HepG2 (cell line): ENCODE results near the gene MBLAC1. TPM values are rescaled to one million over a fixed set of nuclear protein-coding genes. Genes with fewer than 3 reads are reported as not detected.
A peak's percentile ranks its signal among the peaks of the same experiment; 100 is the strongest.

ENCODE experiments used
- DNMT3B ChIP-seq: conservative IDR thresholded peaks from 2 replicates; pipeline ENCODE4 v1.6.1; 2016; ENCODE audit warnings: missing biosample characterization, control low read depth
- HMGA1 ChIP-seq: sonication (generic); formaldehyde crosslinking; conservative IDR thresholded peaks from 2 replicates; pipeline ENCODE4 v1.4.0; 2020; ENCODE audit warnings: missing genetic modification reagents
- KAT8 ChIP-seq: IDR thresholded peaks from 2 replicates; pipeline ENCODE4 v1.6.1; 2016; ENCODE audit warnings: missing genetic modification reagents, missing compliant biosample characterization
- KLF9 ChIP-seq: IDR thresholded peaks from 2 replicates; pipeline ENCODE4 v1.6.1; 2016; ENCODE audit warnings: low read depth
- MED1 ChIP-seq: sonication (generic); formaldehyde crosslinking; IDR thresholded peaks from 2 replicates; pipeline ENCODE4 v1.4.0; 2020; ENCODE audit warnings: missing genetic modification reagents
- SNAPC5 ChIP-seq: sonication (generic); formaldehyde crosslinking; IDR thresholded peaks from 2 replicates; pipeline ENCODE4 v1.8.1; 2023; ENCODE audit warnings: mild to moderate bottlenecking, missing genetic modification reagents, borderline replicate concordance
- SOX6 ChIP-seq, 2 experiments: fragments of 450-650 bp in 1 of 2; sonication (generic) in 1 of 2; formaldehyde crosslinking in 1 of 2; IDR thresholded peaks; 2 replicates each; pipeline versions ENCODE4 v1.4.0 to v1.6.1; 2017 to 2020; ENCODE audit warnings: antibody characterized with exemption in 1 of 2, mild to moderate bottlenecking in 1 of 2, missing genetic modification reagents in 1 of 2
- SP4 ChIP-seq: sonication (generic); formaldehyde crosslinking; IDR thresholded peaks from 2 replicates; pipeline ENCODE4 v1.8.1; 2023; ENCODE audit warnings: mild to moderate bottlenecking, missing genetic modification reagents
- ZBTB1 ChIP-seq: sonication (generic); formaldehyde crosslinking; IDR thresholded peaks from 2 replicates; pipeline ENCODE4 v1.4.0; 2020; ENCODE audit warnings: missing genetic modification reagents, borderline replicate concordance
- ZIK1 ChIP-seq: sonication (generic); formaldehyde crosslinking; IDR thresholded peaks from 2 replicates; pipeline ENCODE4 v1.5.0; 2020; ENCODE audit warnings: mild to moderate bottlenecking, low read depth, missing genetic modification reagents, borderline replicate concordance
- ZNF30 ChIP-seq: sonication (generic); formaldehyde crosslinking; IDR thresholded peaks from 2 replicates; pipeline ENCODE4 v1.5.0; 2020; ENCODE audit warnings: mild to moderate bottlenecking, missing genetic modification reagents
- ZNF318 ChIP-seq: sonication (generic); formaldehyde crosslinking; IDR thresholded peaks from 2 replicates; pipeline ENCODE4 v1.4.0; 2020; ENCODE audit warnings: mild to moderate bottlenecking, missing genetic modification reagents
- ZNF570 ChIP-seq: sonication (generic); formaldehyde crosslinking; IDR thresholded peaks from 2 replicates; pipeline ENCODE4 v1.4.0; 2020; ENCODE audit warnings: mild to moderate bottlenecking, missing genetic modification reagents, borderline replicate concordance
- ZNF670 ChIP-seq: sonication (generic); formaldehyde crosslinking; IDR thresholded peaks from 2 replicates; pipeline ENCODE4 v1.8.0; 2022; ENCODE audit warnings: mild to moderate bottlenecking, missing genetic modification reagents, borderline replicate concordance
- ZNF672 ChIP-seq: sonication (generic); formaldehyde crosslinking; IDR thresholded peaks from 2 replicates; pipeline ENCODE4 v1.8.1; 2022; ENCODE audit warnings: missing genetic modification reagents
- ZSCAN5A ChIP-seq: sonication (generic); formaldehyde crosslinking; IDR thresholded peaks from 2 replicates; pipeline ENCODE4 v1.8.0; 2022; ENCODE audit warnings: mild to moderate bottlenecking, missing genetic modification reagents, borderline replicate concordance
- polyA plus RNA-seq, 8 experiments: library from polyadenylated mRNA; depleted of rRNA in 3 of 8; stranded (reverse) in 7 of 8; unstranded in 1 of 8; fragments of >200 nt; fragmentation: Illumina TruSeq in 4 of 8; extraction: Trizol in 4 of 8; gene quantifications; 2 replicates each; pipeline versions ENCODE4 v1.2.1 to v1.2.3, GENCODE V29; 2011 to 2016; ENCODE audit warnings: low read depth in 4 of 8, missing spikeins in 1 of 8, mixed read lengths in 1 of 8; ENCODE audit not compliant: insufficient read depth in 1 of 8
- total RNA-seq, 5 experiments: library from RNA; depleted of rRNA; stranded (reverse); fragments of >200 nt; fragmentation: Illumina TruSeq; extraction: Trizol; gene quantifications; 2 replicates each; pipeline ENCODE4 v1.2.3, GENCODE V29; 2016; ENCODE audit warnings: low read depth in 1 of 5
- TF ChIP-seq, protein P1 (sequence below): sonication (generic); formaldehyde crosslinking; IDR thresholded peaks from 2 replicates; pipeline ENCODE4 v1.4.0; 2020; ENCODE audit warnings: missing genetic modification reagents

The MBLAC1 gene
- total and polyA plus RNA-seq, 2 of the 13 experiments (the other 11 are each of a cell fraction or from before 2014, with no cell fraction given) = 0.79 to 2.1 TPM

DNA sequence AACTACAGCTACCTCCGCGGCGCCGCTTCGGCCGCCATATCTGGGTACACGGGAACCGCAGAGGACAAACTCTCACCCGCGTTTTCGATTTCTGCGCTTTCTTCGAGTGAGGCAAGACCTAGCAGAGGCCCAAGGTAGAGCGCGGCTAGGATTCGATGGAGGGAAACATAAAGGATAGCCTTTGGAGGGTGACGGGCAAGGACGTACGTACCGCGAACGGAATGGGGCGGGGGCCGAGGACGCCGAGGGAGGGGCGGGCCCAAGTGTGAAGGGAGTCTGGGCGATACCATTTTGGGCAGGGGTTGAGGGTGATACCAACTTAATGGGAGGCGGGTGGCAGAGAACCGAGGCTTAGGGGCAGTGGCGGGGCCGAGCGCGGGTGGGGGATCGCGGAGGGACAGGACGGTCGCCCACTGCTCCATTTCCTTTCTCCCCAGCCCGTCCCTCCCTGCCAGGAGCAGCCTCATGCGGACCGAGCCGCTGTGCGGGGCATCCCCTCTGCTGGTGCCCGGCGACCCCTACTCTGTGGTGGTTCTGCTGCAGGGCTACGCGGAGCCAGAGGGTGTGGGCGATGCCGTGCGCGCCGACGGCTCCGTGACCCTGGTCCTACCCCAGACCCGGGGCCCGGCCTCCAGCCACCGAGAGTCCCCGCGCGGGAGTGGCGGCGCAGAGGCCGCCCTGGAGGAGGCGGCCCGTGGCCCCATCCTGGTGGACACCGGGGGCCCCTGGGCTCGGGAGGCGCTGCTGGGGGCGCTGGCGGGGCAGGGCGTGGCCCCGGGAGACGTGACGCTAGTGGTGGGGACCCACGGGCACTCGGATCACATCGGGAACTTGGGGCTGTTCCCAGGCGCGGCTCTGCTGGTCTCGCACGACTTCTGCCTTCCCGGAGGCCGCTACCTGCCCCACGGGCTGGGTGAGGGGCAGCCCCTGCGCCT, at the start of gene MBLAC1 (continued):
- no peak for TF ChIP-seq ZNF318 (CRISPR knock-in tag)
- no peak for TF ChIP-seq ZNF570
- TF ChIP-seq DNMT3B = no peak
- TF ChIP-seq SOX6 (IDR thresholded peaks at IDR 0.05) = no peak
- TF ChIP-seq SOX6 (CRISPR knock-in tag; IDR thresholded peaks at IDR 0.05) = peak; percentile 28; the same call in 1 of the 2 replicates
- no peak for TF ChIP-seq ZIK1 (CRISPR knock-in tag)
- no peak for TF ChIP-seq KLF9 (CRISPR knock-in tag)
- TF ChIP-seq ZBTB1 (CRISPR knock-in tag) = no peak
- peak; percentile 96 for TF ChIP-seq ZNF670 (CRISPR knock-in tag)
- TF ChIP-seq, protein P1, sequence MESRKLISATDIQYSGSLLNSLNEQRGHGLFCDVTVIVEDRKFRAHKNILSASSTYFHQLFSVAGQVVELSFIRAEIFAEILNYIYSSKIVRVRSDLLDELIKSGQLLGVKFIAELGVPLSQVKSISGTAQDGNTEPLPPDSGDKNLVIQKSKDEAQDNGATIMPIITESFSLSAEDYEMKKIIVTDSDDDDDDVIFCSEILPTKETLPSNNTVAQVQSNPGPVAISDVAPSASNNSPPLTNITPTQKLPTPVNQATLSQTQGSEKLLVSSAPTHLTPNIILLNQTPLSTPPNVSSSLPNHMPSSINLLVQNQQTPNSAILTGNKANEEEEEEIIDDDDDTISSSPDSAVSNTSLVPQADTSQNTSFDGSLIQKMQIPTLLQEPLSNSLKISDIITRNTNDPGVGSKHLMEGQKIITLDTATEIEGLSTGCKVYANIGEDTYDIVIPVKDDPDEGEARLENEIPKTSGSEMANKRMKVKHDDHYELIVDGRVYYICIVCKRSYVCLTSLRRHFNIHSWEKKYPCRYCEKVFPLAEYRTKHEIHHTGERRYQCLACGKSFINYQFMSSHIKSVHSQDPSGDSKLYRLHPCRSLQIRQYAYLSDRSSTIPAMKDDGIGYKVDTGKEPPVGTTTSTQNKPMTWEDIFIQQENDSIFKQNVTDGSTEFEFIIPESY (CRISPR knock-in tag) = no peak
- no peak for TF ChIP-seq ZNF672 (CRISPR knock-in tag)
- no peak for TF ChIP-seq ZSCAN5A
- no peak; the same call in 1 of the 2 replicates for TF ChIP-seq KAT8 (CRISPR knock-in tag)
- TF ChIP-seq SP4 (CRISPR knock-in tag) = peak; percentile 52
- TF ChIP-seq SNAPC5 = peak; percentile 63; the same call in 1 of the 2 replicates
- TF ChIP-seq ZNF30 (CRISPR knock-in tag) = no peak
- peak; percentile 45; the same call in 1 of the 2 replicates for TF ChIP-seq MED1
- no peak for TF ChIP-seq HMGA1
